Prostate gland (tissue), 2 donors: ENCODE results near the gene CTSW. TPM values are rescaled to one million over a fixed set of nuclear protein-coding genes. Genes with fewer than 3 reads are reported as not detected.

Source experiments
- DNase-seq: peaks from one replicate; pipeline ENCODE4 v3.0.0-alpha.2; 2019; ENCODE audit warnings: low spot score
- H3K27ac ChIP-seq, 2 donors: fragments of 200-600 bp; sonication (generic); 2 replicates each; pipeline ENCODE4 v1.5.1; 2017 to 2019
- H3K27me3 ChIP-seq: fragments of 200-600 bp; sonication (generic); replicated peaks from 2 replicates; pipeline ENCODE4 v1.5.1; 2019; ENCODE audit not compliant: insufficient read depth
- H3K36me3 ChIP-seq, 2 donors: fragments of 200-600 bp; sonication (generic); 1 replicate in 1 of 2; 2 replicates in 1 of 2; pipeline versions ENCODE4 v1.5.1 to v1.8.1; 2017 to 2019
- H3K4me1 ChIP-seq: fragments of 200-600 bp; sonication (generic); replicated peaks from 2 replicates; pipeline ENCODE4 v1.5.1; 2019
- H3K4me3 ChIP-seq, 2 donors: fragments of 200-600 bp; sonication (generic); 2 replicates each; pipeline ENCODE4 v1.5.1; 2017 to 2019
- H3K9me3 ChIP-seq: fragments of 200-600 bp; sonication (generic); 2 replicates; pipeline ENCODE4 v1.5.1; 2017
- CTCF ChIP-seq, 4 experiments: fragments of 200-600 bp in 2 of 4; fragments of 450-650 bp in 2 of 4; sonication (generic) in 2 of 4; IDR thresholded peaks; 1 replicate in 3 of 4; 2 replicates in 1 of 4; pipeline ENCODE4 v1.5.1; 2016 to 2019; ENCODE audit warnings: antibody characterized with exemption in 4 of 4, mild to moderate bottlenecking in 2 of 4, moderate library complexity in 2 of 4
- POLR2A ChIP-seq: fragments of 450-650 bp; IDR thresholded peaks from one replicate; pipeline ENCODE4 v1.6.1; 2016; ENCODE audit warnings: antibody characterized with exemption, mild to moderate bottlenecking
- POLR2AphosphoS5 ChIP-seq: sonication (generic); formaldehyde crosslinking; IDR thresholded peaks from one replicate; pipeline ENCODE4 v1.6.1; 2017; ENCODE audit warnings: antibody characterized with exemption
- WGBS: methylation state at CpG from one replicate; pipeline ENCODE4 v1.1.5; 2018; 5-methylcytosine and 5-hydroxymethylcytosine counted together
- intact Hi-C: fragments of 100-400 bp; cut with DNase I; formaldehyde crosslinking; loops from one replicate; pipeline ENCODE4 v1.14.2; 2022
- total RNA-seq, 2 donors: library from RNA; depleted of rRNA; stranded (reverse); fragments of >200 nt; gene quantifications; one replicate each; pipeline ENCODE4 v1.1.0, GENCODE V29; 2016

CTSW gene
- total RNA-seq, 2 donors from 2014 or later, result 1.3 to 1.8 TPM

DNA sequence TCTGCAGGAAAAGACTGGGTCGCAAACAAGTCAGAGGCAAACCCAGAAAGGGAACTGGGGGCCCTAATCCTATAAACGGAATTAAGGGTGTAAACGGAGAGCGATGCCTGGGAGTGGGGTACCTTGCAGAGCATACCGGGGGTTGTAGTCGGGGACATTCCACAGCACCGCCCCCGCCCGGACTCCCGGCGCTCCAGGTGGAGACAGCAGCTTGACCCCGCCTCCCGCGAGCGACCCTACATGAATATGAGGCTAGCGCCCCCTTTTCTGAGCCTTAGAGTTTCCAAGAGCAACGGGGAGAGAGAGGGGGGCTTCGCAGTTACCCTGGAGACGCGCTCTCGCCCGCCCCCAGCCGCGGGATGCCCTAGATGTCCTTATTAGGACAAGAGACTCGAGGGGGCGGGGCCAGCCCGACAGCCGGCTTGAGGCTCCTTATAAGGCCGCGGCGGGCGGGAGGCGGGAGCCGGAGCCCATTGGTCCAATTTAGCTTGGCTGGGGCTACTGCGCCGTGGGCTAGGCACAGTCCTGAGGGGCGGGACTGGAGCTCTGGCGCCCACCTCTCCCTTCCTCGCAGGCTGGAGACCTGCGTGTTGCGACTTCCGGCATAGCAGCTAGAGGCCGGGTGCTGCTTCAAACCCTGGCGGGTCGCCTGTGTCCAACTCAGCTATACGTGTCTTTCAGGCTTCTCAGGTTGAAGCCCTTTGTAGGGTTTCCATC lies 20.4 kb upstream of the CTSW start:
- TF ChIP-seq POLR2AphosphoS5 (peak; percentile 96), CTCF (IDR thresholded peaks at IDR 0.05) (peak in 1 of 4 experiments; percentile 32), POLR2A (peak; percentile 87)
- peak; percentile 99 for DNase-seq
- H3K4me3 ChIP-seq, result peak overlapping the region; percentile 99
- intact Hi-C loops, result loop anchor here (2.0 kb wide), 1 partner anchor 14 kb away; the partner anchor contains the start of gene EFEMP2
- WGBS, result under 1% methylated on average over 38 of the region's 46 CpGs
- peak overlapping the region; percentile 94 to 96 for H3K27ac ChIP-seq
- no peaks in the 10 kb centered on the region for H3K9me3 ChIP-seq
- peaks cover 15 to 35% of the 10 kb centered on the region in 2 donors for H3K36me3 ChIP-seq
- H3K27me3 ChIP-seq, result no peaks in the 10 kb centered on the region
- H3K4me1 ChIP-seq, result peaks cover 12% of the 10 kb centered on the region

- Histone ChIP-seq H3K36me3 (peaks cover 15 to 37% of the 10 kb centered on the region in 2 donors), H3K27me3 (no peaks in the 10 kb centered on the region), H3K9me3 (no peaks in the 10 kb centered on the region), H3K4me1 (peaks cover 12% of the 10 kb centered on the region), H3K27ac (peak overlapping the region; percentile 94 to 96), H3K4me3 (peak overlapping the region; percentile 99)
- intact Hi-C loops, result loop anchor here (1.0 to 2.0 kb wide), 3 partner anchors 13 to 143 kb away; partner anchors contain the start of genes BANF1, C11orf68, DRAP1 and EFEMP2
- TF ChIP-seq CTCF (IDR thresholded peaks at IDR 0.05) (no peak), POLR2A (no peak), POLR2AphosphoS5 (no peak)
- WGBS, result under 1% methylated on average over 16 of the region's 16 CpGs
- DNase-seq, result no peak
Observed at GRCh38 chr11:65859812-65860277, 19.8 kb upstream of the CTSW start.

DNA sequence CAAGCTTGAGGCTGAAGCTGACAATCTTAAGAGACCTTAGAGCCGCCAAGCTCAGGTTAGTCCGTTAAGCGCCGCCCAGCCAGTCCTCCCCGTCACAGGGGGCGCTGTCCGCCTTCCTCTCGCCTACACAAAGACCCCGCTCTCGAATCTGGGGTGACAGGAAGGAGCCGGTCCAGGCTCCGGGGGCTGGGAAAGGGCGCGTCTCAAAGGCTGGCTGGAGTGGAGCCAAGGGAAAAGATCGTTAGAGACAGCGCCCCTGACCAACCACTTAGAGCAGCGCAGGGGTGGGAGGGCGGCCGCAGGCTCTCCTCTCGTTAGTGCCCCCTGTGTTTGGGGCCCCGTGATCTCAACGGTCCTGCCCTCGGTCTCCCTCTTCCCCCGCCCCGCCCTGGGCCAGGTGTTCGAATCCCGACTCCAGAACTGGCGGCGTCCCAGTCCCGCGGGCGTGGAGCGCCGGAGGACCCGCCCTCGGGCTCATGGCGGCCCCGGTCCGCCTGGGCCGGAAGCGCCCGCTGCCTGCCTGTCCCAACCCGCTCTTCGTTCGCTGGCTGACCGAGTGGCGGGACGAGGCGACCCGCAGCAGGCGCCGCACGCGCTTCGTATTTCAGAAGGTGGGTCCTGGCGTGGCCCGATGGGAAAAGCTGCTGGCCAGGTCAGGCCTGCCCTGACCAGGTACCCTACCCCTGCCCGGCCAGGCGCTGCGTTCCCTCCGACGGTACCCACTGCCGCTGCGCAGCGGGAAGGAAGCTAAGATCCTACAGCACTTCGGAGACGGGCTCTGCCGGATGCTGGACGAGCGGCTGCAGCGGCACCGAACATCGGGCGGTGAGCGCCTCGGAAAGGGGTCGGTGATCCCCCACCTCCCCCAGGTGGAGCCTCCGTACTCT lies 19.1 kb upstream of the CTSW start, which contains the start of gene MUS81:
TSS of gene MUS81 (plus strand) at position 156 of the 887 bp plus-strand sequence. CDS start at position 477, 321 bp downstream.
- Histone ChIP-seq H3K9me3 (no peaks in the 10 kb centered on the region), H3K36me3 (peaks cover 15 to 31% of the 10 kb centered on the region in 2 donors), H3K4me1 (peaks cover 12% of the 10 kb centered on the region), H3K27ac (peak within 1 kb of the TSS; percentile 94 to 96), H3K4me3 (peak within 1 kb of the TSS; percentile 99), H3K27me3 (no peaks in the 10 kb centered on the region)
- 1% methylated on average over 56 of the region's 78 CpGs for WGBS
- intact Hi-C loops, result loop anchor here (1.0 to 2.0 kb wide), 2 partner anchors 59 to 142 kb away; partner anchors contain the start of genes BANF1, C11orf68, DRAP1 and EIF1AD
- DNase-seq, result peak; percentile 97
- TF ChIP-seq CTCF (IDR thresholded peaks at IDR 0.05) (peak; percentile 70 to 97 (median 92)), POLR2AphosphoS5 (peak; percentile 97), POLR2A (peak; percentile 57)

GRCh38 chr11:65861165-65861505 lies 18.5 kb upstream of the CTSW start:
- Histone ChIP-seq H3K4me1 (peaks cover 10% of the 10 kb centered on the region), H3K27ac (peak overlapping the region; percentile 94 to 96), H3K4me3 (peak overlapping the region; percentile 99), H3K36me3 (peaks cover 12 to 25% of the 10 kb centered on the region in 2 donors), H3K27me3 (no peaks in the 10 kb centered on the region), H3K9me3 (no peaks in the 10 kb centered on the region)
- no peak for TF ChIP-seq POLR2A
- TF ChIP-seq CTCF (IDR thresholded peaks at IDR 0.05), result no peak
- no peak for TF ChIP-seq POLR2AphosphoS5
- DNase-seq, result no peak
- intact Hi-C loops, result loop anchor here (2.0 kb wide), 1 partner anchor 142 kb away; the partner anchor contains the start of genes BANF1 and EIF1AD
- 11% methylated on average over 13 of the region's 14 CpGs for WGBS
